Dermis microvascular lymphatic vessel endothelial cell (primary cell): ENCODE data around the gene ITGAV. TPM values are rescaled to one million over a fixed set of nuclear protein-coding genes. Genes with fewer than 3 reads are reported as not detected.

Experiments
- DNase-seq, 2 donors: peaks; one replicate each; pipeline versions ENCODE4 v3.0.0 to v3.0.0-alpha.2; 2010; ENCODE audit warnings: low read depth in 2 of 2
- total RNA-seq: library from RNA; depleted of rRNA; stranded (reverse); fragments of >200 nt; gene quantifications from 2 replicates; pipeline ENCODE4 v1.2.1, GENCODE V29; 2014

Gene ITGAV
- total RNA-seq, 1 donor from 2014 or later = 201 TPM

DNA sequence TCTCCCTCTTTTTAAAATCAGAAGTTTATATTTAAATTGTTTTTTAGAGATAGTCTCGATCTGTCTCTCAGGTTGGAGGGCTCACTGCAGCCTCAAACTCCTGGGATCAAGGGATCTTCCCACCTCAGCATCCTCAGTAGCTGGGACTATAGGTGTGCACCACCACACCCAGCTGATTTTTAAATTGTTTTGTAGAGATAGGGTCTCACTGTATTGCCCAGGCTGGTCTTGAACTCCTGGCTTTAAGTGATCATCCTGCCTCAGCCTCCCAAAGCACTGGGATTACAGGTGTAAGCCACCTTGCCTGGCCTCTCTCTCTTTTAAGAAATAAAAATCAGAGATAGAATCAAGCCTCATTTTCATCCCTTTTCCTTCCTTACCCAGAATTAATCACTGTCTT, 126.1 kb downstream of the ITGAV start:
- no peak for DNase-seq

DNA sequence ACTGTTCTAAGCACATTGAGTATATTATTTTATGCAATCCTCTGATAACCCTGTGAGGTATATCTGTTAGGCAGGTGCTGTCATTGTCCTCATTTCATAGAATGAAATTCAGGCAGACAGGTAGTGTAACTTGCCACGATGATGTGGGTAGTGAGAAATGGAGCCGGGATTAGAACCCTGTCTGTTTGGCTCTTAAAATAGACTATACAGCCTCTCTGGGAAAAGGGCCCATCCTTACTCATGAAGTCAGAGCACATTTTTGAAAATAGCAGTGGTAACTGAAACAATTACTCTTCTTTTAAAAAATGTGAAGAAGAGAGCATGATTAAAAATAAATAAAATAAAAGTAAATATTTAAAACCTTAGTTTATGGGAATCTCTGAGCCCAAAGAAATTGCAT, 127.0 kb downstream of the ITGAV start:
- DNase-seq = no peak

DNA sequence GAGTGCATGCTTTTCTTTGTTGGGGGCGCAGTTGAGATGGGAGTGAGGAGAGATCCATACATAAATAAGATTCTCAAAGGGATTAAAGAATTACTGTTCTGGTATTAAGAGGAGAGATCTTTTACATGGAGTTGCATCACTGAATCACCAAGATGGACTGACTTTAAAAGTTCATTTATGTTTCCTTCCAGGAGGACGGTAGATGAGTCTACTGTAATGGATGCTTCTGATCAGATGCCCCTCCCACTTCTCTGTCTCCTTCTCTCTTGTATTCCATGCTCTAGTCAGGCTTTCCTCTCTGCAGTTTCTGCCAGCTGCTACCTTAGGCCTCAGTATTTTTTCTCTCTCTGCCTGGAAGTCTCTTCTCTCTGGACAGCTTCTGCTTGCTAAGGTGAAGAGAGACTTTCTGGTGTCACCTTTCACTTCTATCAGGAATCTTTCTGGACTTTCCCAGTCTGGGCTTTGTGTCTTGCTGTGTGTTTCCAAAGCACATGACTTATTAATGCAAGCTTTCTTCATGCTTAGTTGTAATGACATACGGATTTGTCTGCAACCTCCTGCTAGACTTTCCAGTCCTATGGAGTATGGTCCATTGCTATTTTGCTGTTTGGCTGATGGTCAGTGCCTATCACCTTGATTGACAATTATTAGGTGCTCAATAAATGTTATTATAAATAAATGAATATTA, 127.6 kb downstream of the ITGAV start:
- DNase-seq = no peak

- DNase-seq = no peak
Observed at GRCh38 chr2:186718122-186718521, 128.3 kb downstream of the ITGAV start.

GRCh38 chr2:186718903-186719302, 129.0 kb downstream of the ITGAV start:
- DNase-seq = no peak

GRCh38 chr2:186721956-186722355, 132.1 kb downstream of the ITGAV start:
- DNase-seq = no peak

- DNase-seq = no peak
Observed at GRCh38 chr2:186724736-186725135, 134.9 kb downstream of the ITGAV start.

DNA sequence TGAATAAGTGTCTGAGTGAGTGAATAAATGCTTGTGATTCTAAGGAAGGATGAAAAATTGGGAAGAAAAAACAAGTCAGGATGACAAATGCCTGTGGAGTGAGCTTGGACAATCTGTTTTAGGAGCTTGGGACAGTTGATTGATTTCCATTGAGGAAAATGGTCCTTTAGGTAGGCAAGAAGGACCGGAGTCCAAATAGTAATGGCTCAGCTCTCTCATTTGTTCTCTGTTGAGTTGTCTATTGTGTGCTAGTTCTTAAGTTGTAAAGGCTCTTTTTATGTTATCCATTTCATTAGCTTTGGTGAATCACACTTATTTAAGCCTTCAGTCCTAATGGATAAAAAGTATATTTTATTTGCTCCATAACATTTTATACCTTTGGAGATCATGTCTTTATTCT, 135.9 kb downstream of the ITGAV start:
- no peak for DNase-seq

DNA sequence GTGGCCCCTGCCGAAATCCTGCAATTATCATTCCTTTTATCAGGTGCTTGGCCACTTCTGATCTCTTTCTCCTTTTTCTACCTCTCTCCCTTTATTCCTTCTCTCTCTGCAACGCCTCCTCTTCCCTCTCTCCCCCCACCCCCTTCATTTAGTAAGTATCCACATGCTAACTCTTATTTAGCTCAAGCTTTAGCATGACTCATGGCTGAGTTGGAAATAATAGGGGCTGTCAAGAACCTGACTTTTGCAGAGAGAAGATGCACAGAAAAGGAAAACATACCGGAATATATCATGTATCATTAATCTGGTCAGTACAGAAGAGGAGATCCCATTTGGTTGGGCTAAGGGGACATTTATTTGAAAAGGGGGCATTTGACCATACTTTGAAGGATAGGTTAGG, 137.1 kb downstream of the ITGAV start:
- DNase-seq = no peak

- no peak for DNase-seq
Observed at GRCh38 chr2:186728631-186729030, 138.8 kb downstream of the ITGAV start.

Other genes with a start within 250 kb of the ITGAV start
- gene ZC3H15, start 103.8 kb upstream of the ITGAV start, total RNA-seq = 43.2 and 47.4 TPM in 2 replicates
- gene FAM171B, start 104.0 kb downstream of the ITGAV start, total RNA-seq = 28.8 and 37.2 TPM in 2 replicates